Kidney glomerular epithelial cell (primary cell): ENCODE data around the gene MRPS7.

Source experiments
- DNase-seq: peaks from one replicate; lab custom pipeline; 2025; lab: John Stamatoyannopoulos, UW

MRPS7 gene

GRCh38 chr17:75261336-75262111 is at the start of gene MRPS7, which contains the start of gene GGA3:
Gene MRPS7 (plus strand): TSS chr17:75261879. CDS start chr17:75261901, 22 bp downstream.
Gene GGA3 (minus strand): TSS chr17:75261606. CDS start chr17:75261587, 19 bp downstream.
- peak; percentile 89 for DNase-seq

- DNase-seq, result no peak
Measured at GRCh38 chr17:75218131-75218530, 43.5 kb upstream of the MRPS7 start.

GRCh38 chr17:75219815-75220214 is 41.9 kb upstream of the MRPS7 start:
- DNase-seq, result no peak

- no peak for DNase-seq
Measured at GRCh38 chr17:75225016-75225415, 36.7 kb upstream of the MRPS7 start.

GRCh38 chr17:75227729-75228128 is 34.0 kb upstream of the MRPS7 start:
- DNase-seq, result no peak

- DNase-seq, result no peak
Measured at GRCh38 chr17:75228305-75228704, 33.4 kb upstream of the MRPS7 start.

GRCh38 chr17:75228847-75229246 is 32.8 kb upstream of the MRPS7 start:
- no peak for DNase-seq

- no peak for DNase-seq
Measured at GRCh38 chr17:75231071-75231470, 30.6 kb upstream of the MRPS7 start.

GRCh38 chr17:75231741-75232464 is 29.8 kb upstream of the MRPS7 start:
- no peak for DNase-seq

GRCh38 chr17:75232786-75233185 is 28.9 kb upstream of the MRPS7 start:
- DNase-seq, result no peak

- no peak for DNase-seq
Measured at GRCh38 chr17:75237100-75238014, 24.3 kb upstream of the MRPS7 start.

GRCh38 chr17:75238020-75238580 is 23.6 kb upstream of the MRPS7 start:
- DNase-seq, result no peak

- DNase-seq, result peak; percentile 31
Measured at GRCh38 chr17:75238684-75239191, 22.9 kb upstream of the MRPS7 start.

- no peak for DNase-seq
Measured at GRCh38 chr17:75239214-75239613, 22.5 kb upstream of the MRPS7 start.

GRCh38 chr17:75239778-75240393 is 21.8 kb upstream of the MRPS7 start:
- DNase-seq, result no peak

GRCh38 chr17:75240394-75241142 is 21.1 kb upstream of the MRPS7 start:
- DNase-seq, result no peak

GRCh38 chr17:75241143-75241430 is 20.6 kb upstream of the MRPS7 start:
- DNase-seq, result no peak

- DNase-seq, result no peak
Measured at GRCh38 chr17:75241502-75241901, 20.2 kb upstream of the MRPS7 start.

- DNase-seq, result no peak
Measured at GRCh38 chr17:75241996-75242460, 19.7 kb upstream of the MRPS7 start.

- no peak for DNase-seq
Measured at GRCh38 chr17:75242461-75243042, 19.1 kb upstream of the MRPS7 start.
